Mammary epithelial cell (primary cell): ENCODE measurements around the gene PPP6R1.

Experiments
- CTCF ChIP-seq, 2 donors: IDR thresholded peaks in 1 of 2; conservative IDR thresholded peaks in 1 of 2; 2 replicates each; pipeline ENCODE4 v1.5.1; 2011 to 2012; ENCODE audit warnings: inconsistent platforms in 2 of 2, low read length in 2 of 2, mild to moderate bottlenecking in 2 of 2, control low read depth in 1 of 2, low read depth in 1 of 2; ENCODE audit not compliant: insufficient read depth in 1 of 2; ENCODE audit errors: extremely low read depth in 1 of 2
- EZH2 ChIP-seq: IDR thresholded peaks from 2 replicates; pipeline ENCODE4 v1.6.1; 2012; ENCODE audit warnings: low read length, inconsistent platforms, borderline replicate concordance

DNA sequence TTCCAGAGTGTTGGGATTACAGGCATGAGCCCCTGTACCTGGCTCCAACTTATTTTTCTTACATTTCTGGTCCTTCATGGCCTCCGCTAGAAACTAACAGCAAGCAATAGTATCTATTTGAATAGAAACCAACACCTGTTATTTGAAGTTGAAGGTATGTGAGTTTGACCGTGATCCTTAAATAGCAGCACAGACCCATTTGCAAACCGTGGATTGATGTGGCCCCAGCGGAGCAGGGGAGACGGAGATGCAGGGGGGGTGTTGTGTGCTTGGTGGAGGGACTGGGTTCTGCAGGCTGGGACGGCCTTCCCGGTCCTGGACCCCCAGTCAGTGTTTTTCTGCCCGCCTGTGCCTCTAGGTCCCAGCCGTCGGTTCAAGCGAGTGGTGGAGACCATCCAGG lies 49.5 kb upstream of the PPP6R1 start:
- no peak for TF ChIP-seq CTCF (conservative IDR thresholded peaks at IDR 0.05 in 1 of 2, IDR thresholded peaks at IDR 0.05 in 1 of 2; ENCODE audit: extremely low read depth in 1 of 2, insufficient read depth in 1 of 2, low read depth in 1 of 2, low read length in 2 of 2)
- no peak for TF ChIP-seq EZH2
